Measurements from ENCODE around the gene KDM6B.

KDM6B gene

GRCh38 chr17:7822126-7822525 is 11.9 kb upstream of the KDM6B start:
- DNase-seq = no peak

GRCh38 chr17:7823581-7824001 is 10.4 kb upstream of the KDM6B start:
- DNase-seq = no peak

GRCh38 chr17:7824021-7824924 is 9.7 kb upstream of the KDM6B start:
- no peak for DNase-seq

GRCh38 chr17:7825206-7825990 is 8.6 kb upstream of the KDM6B start:
- DNase-seq = no peak

- no peak for DNase-seq
Observed at GRCh38 chr17:7830616-7831015, 3.4 kb upstream of the KDM6B start.

- DNase-seq = no peak
Observed at GRCh38 chr17:7831233-7831632, 2.8 kb upstream of the KDM6B start.

GRCh38 chr17:7832431-7832830 is 1.6 kb upstream of the KDM6B start:
- DNase-seq = no peak

- no peak for DNase-seq
Observed at GRCh38 chr17:7833011-7833794, 814 bp upstream of the KDM6B start.

- DNase-seq = no peak
Observed at GRCh38 chr17:7834542-7834956, 532 bp downstream of the KDM6B start.

GRCh38 chr17:7834957-7835813 is 1.2 kb downstream of the KDM6B start:
- DNase-seq = peak; percentile 99

GRCh38 chr17:7835814-7836595 is 2.0 kb downstream of the KDM6B start:
- DNase-seq = peak; percentile 76

GRCh38 chr17:7836596-7837407 is 2.8 kb downstream of the KDM6B start:
- peak; percentile 98 for DNase-seq

GRCh38 chr17:7837408-7838088 is 3.5 kb downstream of the KDM6B start:
- no peak for DNase-seq

GRCh38 chr17:7838090-7839075 is 4.4 kb downstream of the KDM6B start:
- peak; percentile 57 for DNase-seq

GRCh38 chr17:7839190-7839875 is 5.3 kb downstream of the KDM6B start:
- DNase-seq = no peak

GRCh38 chr17:7839876-7840261 is 5.9 kb downstream of the KDM6B start:
- peak; percentile 37 for DNase-seq

GRCh38 chr17:7840441-7840840 is 6.4 kb downstream of the KDM6B start:
- no peak for DNase-seq

- DNase-seq = no peak
Observed at GRCh38 chr17:7840875-7841274, 6.9 kb downstream of the KDM6B start.
